Panc1 (cell line): ENCODE results near the gene FBXL14. TPM values are rescaled to one million over a fixed set of nuclear protein-coding genes. Genes with fewer than 3 reads are reported as not detected.

Experiments used
- ATAC-seq: fragments of 200-7000 bp; cut with Tn5 transposase; 2 replicates; pipeline ENCODE4 v1.9.1; 2020; ENCODE audit warnings: mild to moderate bottlenecking, moderate library complexity
- BruUV-seq: library from RNA; stranded (reverse); fragments of 400-500 nt; replicated peaks from 2 replicates; lab custom pipeline; 2021; lab: Mats Ljungman, UMichigan
- CTCF ChIA-PET: fragments of 300-600 bp; sonication (Branson Sonifier 250); formaldehyde crosslinking; loops from one replicate; lab custom pipeline; 2022; ENCODE audit warnings: antibody characterized with exemption; lab: Charles Lee
- POLR2A ChIA-PET: fragments of 300-600 bp; sonication (Branson Sonifier 250); formaldehyde crosslinking; loops from one replicate; lab custom pipeline; 2022; ENCODE audit warnings: antibody characterized with exemption; lab: Charles Lee
- DNase-seq: peaks from one replicate; pipeline ENCODE4 v3.0.0-alpha.2; 2010; ENCODE audit warnings: low read depth, low spot score
- H3K27ac ChIP-seq: 2 replicates; pipeline ENCODE4 v1.5.1; 2011; ENCODE audit warnings: mild to moderate bottlenecking, low read length, inconsistent platforms
- H3K27me3 ChIP-seq: fragments of 200-500 bp; sonication (Bioruptor generic); 2 replicates; pipeline ENCODE4 v1.6.0; 2014; ENCODE audit warnings: low read length, inconsistent platforms; ENCODE audit not compliant: control insufficient read depth, insufficient read depth
- H3K36me3 ChIP-seq: fragments of 200-500 bp; sonication (Bioruptor generic); 2 replicates; pipeline ENCODE4 v1.5.1; 2014; ENCODE audit warnings: inconsistent platforms, mild to moderate bottlenecking, low read length, moderate library complexity; ENCODE audit not compliant: control insufficient read depth, insufficient read depth
- H3K4me1 ChIP-seq: 2 replicates; pipeline ENCODE4 v1.5.1; 2011; ENCODE audit warnings: inconsistent platforms, mild to moderate bottlenecking, low read length, moderate library complexity; ENCODE audit not compliant: control insufficient read depth, insufficient read depth
- H3K4me3 ChIP-seq, 2 experiments: 2 replicates each; pipeline ENCODE4 v1.5.1; 2011 to 2012; ENCODE audit warnings: low read depth in 2 of 2, low read length in 2 of 2, mild to moderate bottlenecking in 2 of 2, inconsistent platforms in 1 of 2, moderate library complexity in 1 of 2
- H3K9me3 ChIP-seq: fragments of 200-500 bp; sonication (Bioruptor generic); 2 replicates; pipeline ENCODE4 v1.5.1; 2014; ENCODE audit warnings: low read depth, mild to moderate bottlenecking, inconsistent platforms, low read length, moderate library complexity; ENCODE audit not compliant: control insufficient read depth, insufficient read depth
- CTCF ChIP-seq: fragments of 450-650 bp; IDR thresholded peaks from 2 replicates; pipeline ENCODE4 v1.5.1; 2017; ENCODE audit warnings: mild to moderate bottlenecking
- POLR2AphosphoS5 ChIP-seq: IDR thresholded peaks from 2 replicates; pipeline ENCODE4 v1.6.1; 2012; ENCODE audit warnings: mild to moderate bottlenecking, low read depth, low read length, moderate library complexity
- REST ChIP-seq, 2 experiments: IDR thresholded peaks; 2 replicates each; pipeline ENCODE4 v1.6.1; 2011 to 2012; ENCODE audit warnings: low read depth in 2 of 2, control low read depth in 1 of 2, low read length in 1 of 2, mild to moderate bottlenecking in 1 of 2, moderate library complexity in 1 of 2; ENCODE audit not compliant: insufficient read depth in 1 of 2
- SIN3A ChIP-seq: IDR thresholded peaks from 2 replicates; pipeline ENCODE4 v1.6.1; 2012; ENCODE audit warnings: low read depth, mild to moderate bottlenecking, low read length, moderate library complexity, borderline replicate concordance; ENCODE audit not compliant: insufficient read depth
- TCF7L2 ChIP-seq: IDR thresholded peaks from 2 replicates; pipeline ENCODE4 v1.6.1; 2011; ENCODE audit warnings: mild to moderate bottlenecking, low read depth, low read length, inconsistent platforms
- in situ Hi-C: cut with HindIII; loops from 2 replicates; pipeline ENCODE4 v1.10.0; 2016; ENCODE audit warnings: low sequenced_read_pairs, low pct_unique_long_range_greater_than_20kb
- intact Hi-C: fragments of 100-400 bp; cut with micrococcal nuclease; formaldehyde crosslinking; loops from one replicate; pipeline ENCODE4 v1.10.0; 2022; ENCODE audit not compliant: unreplicated experiment
- total RNA-seq: library from RNA; stranded (reverse); gene quantifications from one replicate; pipeline ENCODE4 v1.2.1, GENCODE V29; 2021; ENCODE audit not compliant: unreplicated experiment

Gene FBXL14
- total RNA-seq, 1 experiment from 2014 or later, result 15.1 TPM

GRCh38 chr12:1540690-1541089 is 53.7 kb downstream of the FBXL14 start:
- 0 out of 2 replicates have a peak overlapping the region, but pooled peaks have one; percentile 34 for H3K27ac ChIP-seq
- H3K27me3 ChIP-seq, result no peaks in the 10 kb centered on the region
- in situ Hi-C loops, result no loop called here
- H3K4me3 ChIP-seq, result no peak overlapping the region
- DNase-seq (peak; percentile 52), ATAC-seq (peak; percentile 73)
- intact Hi-C loops, result no loop called here
- H3K4me1 ChIP-seq, result peaks cover 5% of the 10 kb centered on the region
- no TSS peak for BruUV-seq
- TF ChIP-seq REST (IDR thresholded peaks at IDR 0.05; ENCODE audit: insufficient read depth in 1 of 2, low read depth in 2 of 2, low read length in 1 of 2) (no peak), SIN3A (no peak), POLR2AphosphoS5 (no peak), TCF7L2 (no peak), CTCF (no peak)
- no peaks in the 10 kb centered on the region for H3K36me3 ChIP-seq
- H3K9me3 ChIP-seq, result no peaks in the 10 kb centered on the region
- ChIA-PET CTCF (interaction anchor here (0.6 kb wide), 1 partner anchor 423 kb away, joined by 3 read pairs; no protein-coding TSS in a partner anchor), POLR2A (no interaction called here)

- no peak for TF ChIP-seq TCF7L2
- TF ChIP-seq CTCF, result no peak
- no peak for TF ChIP-seq SIN3A
- TF ChIP-seq POLR2AphosphoS5, result no peak
- no peak for TF ChIP-seq REST (IDR thresholded peaks at IDR 0.05; ENCODE audit: insufficient read depth in 1 of 2, low read depth in 2 of 2, low read length in 1 of 2)
- Histone ChIP-seq H3K27ac (peak overlapping the region; percentile 3), H3K27me3 (no peaks in the 10 kb centered on the region), H3K4me1 (peaks cover 18% of the 10 kb centered on the region), H3K36me3 (no peaks in the 10 kb centered on the region), H3K4me3 (no peak overlapping the region), H3K9me3 (no peaks in the 10 kb centered on the region)
- CTCF ChIA-PET, result no interaction called here
- in situ Hi-C loops, result no loop called here
- DNase-seq (no peak), ATAC-seq (no peak)
- POLR2A ChIA-PET, result no interaction called here
- intact Hi-C loops, result no loop called here
- no TSS peak for BruUV-seq
These were observed 55.2 kb downstream of the FBXL14 start for GRCh38 chr12:1539135-1539534.
